NCI-H128 (cell line): ENCODE measurements around the gene UNC119B.

Experiments used
- DNase-seq: peaks from one replicate; lab custom pipeline; 2025; ENCODE audit not compliant: unreplicated experiment; lab: John Stamatoyannopoulos, UW

UNC119B gene

DNA sequence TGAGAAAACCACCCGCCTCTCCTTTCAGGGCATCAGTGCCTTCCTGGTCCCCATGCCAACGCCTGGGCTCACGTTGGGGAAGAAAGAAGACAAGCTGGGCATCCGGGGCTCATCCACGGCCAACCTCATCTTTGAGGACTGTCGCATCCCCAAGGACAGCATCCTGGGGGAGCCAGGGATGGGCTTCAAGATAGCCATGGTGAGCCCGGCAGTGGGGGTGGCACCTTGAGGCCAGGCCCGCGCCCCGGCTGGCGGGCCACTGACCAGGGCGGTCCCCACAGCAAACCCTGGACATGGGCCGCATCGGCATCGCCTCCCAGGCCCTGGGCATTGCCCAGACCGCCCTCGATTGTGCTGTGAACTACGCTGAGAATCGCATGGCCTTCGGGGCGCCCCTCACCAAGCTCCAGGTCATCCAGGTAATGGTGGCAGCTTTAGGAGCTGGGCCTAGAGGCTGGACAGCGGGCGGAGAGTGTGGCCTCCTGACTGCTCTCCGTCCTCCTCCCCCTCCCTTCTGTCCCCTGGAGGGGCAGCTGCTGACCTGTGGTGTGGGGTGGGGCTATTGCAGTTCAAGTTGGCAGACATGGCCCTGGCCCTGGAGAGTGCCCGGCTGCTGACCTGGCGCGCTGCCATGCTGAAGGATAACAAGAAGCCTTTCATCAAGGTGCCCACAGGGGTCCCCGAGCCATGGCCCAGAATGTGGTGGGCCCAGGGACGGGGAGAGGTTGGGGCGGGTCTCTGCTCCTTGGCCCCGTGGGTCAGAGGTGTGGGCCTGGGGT lies 28.2 kb downstream of the UNC119B start:
- DNase-seq: no peak

DNA sequence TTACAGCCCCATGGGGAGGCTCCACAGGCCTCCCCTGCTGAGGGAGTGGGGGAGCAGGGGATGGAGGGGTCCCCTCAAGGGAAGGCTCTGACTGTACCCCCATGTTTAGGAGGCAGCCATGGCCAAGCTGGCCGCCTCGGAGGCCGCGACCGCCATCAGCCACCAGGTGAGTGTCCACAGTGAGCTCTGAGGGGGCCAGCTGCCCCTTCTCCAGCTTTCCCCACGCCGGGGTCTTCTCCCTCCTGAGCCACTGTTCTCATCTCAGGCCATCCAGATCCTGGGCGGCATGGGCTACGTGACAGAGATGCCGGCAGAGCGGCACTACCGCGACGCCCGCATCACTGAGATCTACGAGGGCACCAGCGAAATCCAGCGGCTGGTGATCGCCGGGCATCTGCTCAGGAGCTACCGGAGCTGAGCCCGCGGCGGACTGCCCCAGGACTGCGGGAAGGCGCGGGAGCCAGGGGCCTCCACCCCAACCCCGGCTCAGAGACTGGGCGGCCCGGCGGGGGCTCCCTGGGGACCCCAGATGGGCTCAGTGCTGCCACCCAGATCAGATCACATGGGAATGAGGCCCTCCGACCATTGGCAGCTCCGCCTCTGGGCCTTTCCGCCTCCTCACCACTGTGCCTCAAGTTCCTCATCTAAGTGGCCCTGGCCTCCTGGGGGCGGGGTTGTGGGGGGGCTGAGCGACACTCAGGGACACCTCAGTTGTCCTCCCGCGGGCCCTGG lies 28.9 kb downstream of the UNC119B start:
- no peak for DNase-seq

DNA sequence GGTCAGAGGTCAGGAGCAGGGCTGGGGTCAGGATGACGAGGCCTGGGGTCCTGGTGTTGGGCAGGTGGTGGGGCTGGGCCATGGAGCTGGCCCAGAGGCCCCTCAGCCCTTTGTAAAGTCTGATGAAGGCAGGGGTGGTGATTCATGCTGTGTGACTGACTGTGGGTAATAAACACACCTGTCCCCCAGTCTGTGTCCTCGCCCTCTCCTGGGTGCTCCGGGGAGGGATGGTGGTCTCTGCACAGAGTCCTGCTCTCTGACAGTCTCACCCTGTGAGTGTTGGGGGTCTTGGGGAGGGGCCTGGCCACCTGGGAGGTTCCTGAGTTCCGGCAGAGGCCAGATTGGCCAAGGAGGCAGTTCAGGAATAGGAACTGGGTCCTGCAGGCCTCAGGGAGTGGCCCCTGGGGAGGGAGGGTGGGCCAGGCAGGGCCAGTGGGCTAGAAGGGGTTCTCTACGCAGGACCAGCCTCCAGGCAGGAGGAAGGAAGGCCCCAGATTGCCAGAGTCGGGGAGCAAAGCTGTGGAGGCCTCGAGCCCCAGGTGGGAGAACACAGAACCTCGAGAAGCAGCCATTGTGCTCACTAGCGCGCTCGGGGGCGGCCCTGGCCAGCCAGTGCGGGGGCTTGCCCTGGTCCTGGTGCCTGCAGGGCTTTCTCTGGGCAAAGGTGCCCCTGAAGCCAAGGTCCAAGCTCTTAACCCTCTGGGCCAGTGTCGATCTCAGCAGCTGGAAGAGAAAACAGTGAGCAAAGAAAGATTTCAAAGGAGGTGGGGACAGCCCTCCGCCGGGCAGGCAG lies 29.8 kb downstream of the UNC119B start:
- no peak for DNase-seq

DNA sequence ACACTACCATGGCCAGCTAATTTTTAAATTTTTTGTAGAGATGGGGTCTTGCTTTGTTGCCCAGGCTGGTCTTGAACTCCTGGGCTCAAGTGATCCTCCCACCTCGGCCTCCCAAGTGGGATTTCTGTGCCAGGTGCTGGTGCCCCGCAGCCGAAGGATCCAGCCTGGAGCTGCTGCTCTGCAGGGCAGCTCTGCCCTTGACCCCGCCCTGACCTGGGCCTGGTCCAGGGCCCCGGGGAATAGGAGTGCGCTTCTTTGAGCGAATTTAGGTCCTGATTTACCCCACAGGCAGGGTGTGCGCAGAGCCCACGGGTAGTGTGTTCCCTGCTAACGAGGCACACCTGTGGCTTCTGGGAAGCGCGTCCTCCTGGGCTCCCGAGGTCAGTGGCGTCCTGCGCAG lies 30.6 kb downstream of the UNC119B start:
- no peak for DNase-seq

DNA sequence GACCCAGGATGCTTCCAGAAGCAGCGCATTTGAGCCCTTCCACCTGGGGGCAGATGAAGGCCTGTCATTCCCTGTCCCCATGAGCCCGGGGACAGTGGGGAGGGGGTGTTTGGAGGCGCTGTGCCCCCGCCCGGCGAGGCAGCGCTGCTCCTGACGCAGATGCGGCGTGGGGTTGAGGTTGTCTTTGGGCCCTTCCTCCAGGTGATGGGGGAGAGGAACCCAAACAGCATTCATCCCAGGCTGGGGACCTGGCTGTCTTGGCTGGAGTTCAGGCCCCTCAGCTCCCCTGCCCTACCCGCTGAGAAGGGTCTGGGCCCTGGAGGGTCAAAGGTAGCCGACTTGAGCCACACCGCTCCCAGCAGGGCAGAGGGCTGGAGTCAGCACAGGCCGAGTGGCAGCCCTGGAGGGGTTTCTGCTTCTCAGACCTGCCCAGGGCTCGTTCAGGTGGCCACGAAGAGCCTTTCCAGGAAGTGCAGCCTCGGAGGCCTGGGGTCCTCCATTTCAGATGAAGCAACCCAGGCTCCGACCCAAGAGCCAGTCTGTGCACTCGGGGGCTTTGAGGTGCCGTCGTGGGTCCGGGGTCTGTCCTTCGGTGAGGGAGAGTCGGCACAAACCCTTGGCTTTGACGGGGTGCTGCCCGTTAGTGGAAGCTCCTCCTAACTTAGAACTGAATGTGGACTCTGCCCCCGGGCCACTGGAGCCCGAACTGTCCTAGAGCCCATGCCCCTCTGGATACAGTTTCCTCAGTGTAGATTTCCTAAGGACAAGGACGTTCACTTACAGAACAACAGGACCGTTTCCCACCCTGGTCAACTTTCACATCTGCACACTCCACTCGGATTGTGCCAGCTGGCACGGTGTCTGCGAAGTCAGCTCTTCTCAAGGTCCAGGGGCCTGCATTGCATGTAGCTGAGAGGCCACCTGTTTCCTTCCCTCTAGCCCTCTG lies 31.5 kb downstream of the UNC119B start:
- no peak for DNase-seq

DNA sequence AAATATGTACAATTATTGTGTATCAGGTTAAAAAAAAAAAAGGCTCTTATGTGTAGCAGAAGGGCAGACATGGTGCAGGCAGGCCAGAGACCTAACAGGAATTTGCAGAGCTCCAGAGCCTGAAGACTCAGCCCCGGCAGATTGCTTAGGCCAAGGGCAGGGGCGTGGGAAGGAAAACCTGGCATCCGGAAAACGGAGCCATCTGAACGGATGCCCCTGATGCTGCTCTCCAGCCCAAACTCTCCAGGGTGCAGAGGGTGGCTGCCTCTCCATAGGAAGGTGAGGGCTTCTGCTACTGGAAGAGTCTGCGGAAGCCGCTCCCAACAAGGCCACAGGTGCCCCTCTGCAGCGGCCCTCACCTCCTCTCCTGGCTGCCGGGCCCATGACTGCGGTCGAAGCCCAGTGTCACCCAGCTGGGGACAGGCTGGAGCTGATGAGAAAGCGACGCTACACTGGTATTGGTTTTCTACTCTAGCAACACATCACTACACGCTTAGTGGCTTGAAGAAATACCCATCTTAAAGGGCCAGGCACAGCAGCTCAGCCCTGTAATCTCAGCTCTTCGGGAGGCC lies 34.8 kb downstream of the UNC119B start:
- no peak for DNase-seq

DNA sequence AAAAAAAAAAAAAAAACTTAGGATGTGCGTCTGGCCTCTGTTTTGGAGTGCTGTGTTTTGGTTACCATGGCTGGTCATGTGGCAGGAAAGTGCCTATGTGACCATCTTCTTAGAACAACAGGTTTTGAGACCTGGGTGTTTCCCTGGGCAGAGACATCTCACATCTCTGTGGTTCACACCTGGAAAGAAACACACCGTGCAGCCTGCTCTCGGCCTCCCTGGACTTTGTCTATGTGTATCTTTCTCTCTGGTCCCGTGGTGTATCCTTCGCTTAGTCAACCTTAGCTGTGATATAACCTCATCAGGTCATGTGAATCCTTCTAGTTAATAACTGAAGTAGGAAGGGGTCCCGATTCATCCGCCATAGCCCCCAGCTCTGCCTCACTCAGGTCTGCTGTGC lies 38.0 kb downstream of the UNC119B start:
- DNase-seq: no peak

DNA sequence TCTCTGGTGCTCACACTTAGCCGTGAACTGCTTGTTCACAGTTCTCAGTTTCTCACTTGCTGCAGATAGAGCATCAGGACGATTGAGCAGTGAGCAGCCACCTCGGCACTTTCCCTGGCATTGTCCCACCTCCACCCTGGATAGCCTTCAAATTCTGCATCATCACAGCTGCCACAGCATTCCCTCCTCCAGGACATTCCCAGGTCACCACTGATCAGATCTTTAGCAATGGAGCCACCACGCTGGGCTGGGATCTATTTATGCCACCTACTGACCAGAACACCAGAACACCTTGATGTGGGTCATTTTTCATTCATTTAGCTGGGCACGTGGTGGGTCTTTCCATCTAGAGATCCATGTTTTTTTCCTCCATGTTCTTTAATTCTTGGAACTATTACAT lies 39.0 kb downstream of the UNC119B start:
- DNase-seq: no peak

DNA sequence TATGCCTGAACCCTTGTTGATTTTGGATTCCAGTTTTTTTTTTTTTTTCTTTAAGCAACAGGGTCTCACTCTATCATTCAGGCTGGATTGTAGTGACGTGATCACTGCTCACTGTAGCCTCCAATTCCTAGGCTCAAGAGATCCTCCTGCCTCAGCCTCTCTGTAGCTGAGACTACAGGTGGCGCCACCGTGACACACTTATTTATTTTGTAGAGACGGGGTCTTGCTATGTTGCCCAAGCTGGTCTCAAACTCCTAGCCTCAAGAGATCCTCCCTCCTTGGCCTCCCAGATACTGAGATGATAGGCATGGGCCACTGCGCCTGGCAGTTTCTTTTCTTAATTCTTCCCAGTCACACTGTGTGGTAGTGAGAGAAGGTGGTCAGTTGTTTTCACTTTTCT lies 40.5 kb downstream of the UNC119B start:
- DNase-seq: no peak

DNA sequence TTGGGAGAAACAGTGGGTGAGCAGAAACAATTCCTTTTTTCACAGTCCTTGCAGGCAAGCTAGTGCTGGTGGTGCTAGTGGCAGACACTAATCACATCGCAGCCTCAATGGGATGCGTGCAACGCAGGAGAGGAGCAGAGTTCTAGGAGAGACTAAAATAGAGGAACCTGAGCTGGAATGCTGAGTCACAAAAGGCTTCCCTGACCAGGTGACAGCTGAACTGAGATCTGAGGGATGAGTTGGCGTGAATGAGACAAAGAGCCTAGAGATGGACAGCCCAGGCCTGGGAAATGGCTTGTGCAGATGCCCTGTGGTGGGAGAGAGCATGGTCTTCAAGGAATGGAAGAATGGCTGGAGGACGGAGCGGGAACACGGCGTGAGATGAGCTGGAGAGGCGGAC lies 41.1 kb downstream of the UNC119B start:
- DNase-seq: no peak

DNA sequence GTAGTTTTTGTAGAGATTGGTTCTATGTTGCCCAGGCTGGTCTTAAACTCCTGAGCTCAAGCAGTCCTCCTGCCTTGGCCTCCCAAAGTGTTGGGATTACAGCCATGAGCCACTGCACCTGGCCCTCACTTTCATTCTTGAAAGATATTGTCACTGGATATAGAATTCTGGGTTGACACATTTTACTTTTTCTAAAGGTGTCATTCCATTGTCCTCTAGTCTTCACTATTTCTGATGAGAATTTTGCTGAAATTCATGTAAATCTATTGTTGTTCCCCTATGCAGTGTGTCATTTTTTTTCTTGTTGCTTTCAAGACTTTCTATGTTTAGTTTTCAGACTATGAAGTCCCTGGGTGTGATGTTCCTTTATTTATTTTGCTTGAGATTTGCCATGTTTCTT lies 44.5 kb downstream of the UNC119B start:
- DNase-seq: no peak

DNA sequence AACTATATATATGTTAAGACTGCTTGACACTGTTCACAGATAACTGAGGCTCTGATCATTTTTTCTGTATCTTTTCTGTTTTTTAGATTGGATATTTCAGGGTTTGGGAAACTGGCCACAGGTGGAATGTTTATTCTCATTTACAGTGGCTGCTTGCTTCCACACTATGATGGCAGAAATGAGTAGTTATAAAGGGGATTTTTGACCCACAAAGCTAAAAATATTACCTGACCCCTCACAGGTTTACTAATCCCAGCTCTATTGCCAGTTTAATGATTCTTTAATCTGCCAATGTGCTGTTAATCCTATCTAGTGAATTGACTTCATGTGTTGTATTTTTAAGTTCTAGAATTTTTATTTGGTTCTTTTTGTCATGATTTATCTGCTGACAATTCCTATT lies 45.0 kb downstream of the UNC119B start:
- DNase-seq: no peak

DNA sequence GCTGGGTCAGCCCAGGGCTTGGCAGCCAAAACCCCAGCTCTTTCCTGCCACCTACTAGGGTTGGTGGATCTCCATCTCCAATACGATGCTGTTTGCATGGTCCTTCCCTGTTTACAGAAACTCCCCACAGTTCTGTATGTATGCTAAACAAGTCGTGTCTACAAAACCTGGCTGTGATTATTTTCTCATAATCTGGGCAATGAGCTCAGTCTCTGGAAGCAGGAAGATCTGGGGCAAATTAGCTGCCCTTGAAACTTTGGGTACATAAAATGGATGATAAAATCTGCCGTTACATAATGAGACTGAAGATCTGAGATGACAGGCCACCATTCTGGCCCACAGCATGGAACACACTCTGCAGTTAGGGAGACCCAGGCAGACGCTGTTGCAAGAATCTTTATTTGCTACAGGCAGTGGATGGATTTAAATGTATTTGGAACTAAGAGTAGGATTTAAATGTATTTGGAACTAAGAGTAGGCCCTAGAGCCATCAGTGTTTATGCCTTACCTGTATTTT lies 47.0 kb downstream of the UNC119B start:
- no peak for DNase-seq

DNA sequence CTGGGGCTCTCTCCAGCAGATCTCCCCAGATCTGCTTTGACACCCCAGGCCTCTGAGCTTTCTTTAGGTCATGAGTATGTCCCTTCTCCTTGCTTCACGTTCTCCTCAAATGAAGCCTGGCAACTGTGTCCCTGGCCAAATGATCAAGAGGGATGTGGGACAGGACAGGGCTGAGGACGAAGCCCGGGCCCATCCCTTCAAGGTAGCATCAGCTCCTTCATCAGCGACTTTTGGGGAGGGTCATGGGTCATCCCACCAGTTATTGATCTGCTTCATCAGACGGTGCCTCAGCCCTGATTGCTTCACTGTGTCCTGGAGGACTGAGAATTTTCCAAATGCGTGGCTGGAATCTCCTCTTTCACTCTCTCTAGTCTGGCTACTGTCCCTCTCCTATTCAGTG lies 47.7 kb downstream of the UNC119B start:
- DNase-seq: no peak

DNA sequence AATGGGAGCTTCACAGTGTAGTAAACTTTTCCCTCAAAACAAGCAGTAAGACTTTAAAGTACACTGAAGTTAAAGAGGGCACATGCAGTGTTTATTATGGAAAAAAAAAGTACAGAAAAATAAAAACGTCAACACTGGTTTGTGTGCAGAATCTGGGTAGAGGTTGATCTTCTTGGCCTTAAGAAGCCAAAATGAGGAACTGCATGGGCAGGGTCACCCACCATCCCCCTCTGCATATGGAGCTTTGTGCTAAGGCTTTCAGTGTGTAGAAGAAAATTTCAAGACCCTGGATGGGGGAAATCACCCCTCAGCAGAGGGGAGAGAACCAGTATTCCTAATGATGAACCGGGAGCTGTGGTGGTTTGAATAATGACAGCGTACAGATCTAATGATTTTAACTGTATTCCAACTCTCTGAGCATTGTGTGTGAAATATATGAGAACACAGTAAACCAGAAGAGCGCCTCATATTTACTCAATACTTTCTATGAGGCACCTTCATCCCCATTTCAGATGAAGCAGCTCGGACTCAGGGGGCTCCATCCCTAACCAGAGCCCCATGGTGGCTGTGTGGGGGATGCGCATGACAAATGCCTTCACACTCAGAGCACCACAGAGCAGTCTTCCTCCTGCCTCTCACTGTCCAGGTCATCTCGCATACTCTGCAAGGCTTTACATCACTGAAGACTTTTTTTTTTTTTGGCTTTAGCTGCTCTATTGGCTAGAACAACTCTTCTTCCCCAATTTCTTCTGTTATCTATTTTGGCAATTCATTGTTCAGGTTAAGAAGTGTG lies 48.7 kb downstream of the UNC119B start:
- DNase-seq: no peak

DNA sequence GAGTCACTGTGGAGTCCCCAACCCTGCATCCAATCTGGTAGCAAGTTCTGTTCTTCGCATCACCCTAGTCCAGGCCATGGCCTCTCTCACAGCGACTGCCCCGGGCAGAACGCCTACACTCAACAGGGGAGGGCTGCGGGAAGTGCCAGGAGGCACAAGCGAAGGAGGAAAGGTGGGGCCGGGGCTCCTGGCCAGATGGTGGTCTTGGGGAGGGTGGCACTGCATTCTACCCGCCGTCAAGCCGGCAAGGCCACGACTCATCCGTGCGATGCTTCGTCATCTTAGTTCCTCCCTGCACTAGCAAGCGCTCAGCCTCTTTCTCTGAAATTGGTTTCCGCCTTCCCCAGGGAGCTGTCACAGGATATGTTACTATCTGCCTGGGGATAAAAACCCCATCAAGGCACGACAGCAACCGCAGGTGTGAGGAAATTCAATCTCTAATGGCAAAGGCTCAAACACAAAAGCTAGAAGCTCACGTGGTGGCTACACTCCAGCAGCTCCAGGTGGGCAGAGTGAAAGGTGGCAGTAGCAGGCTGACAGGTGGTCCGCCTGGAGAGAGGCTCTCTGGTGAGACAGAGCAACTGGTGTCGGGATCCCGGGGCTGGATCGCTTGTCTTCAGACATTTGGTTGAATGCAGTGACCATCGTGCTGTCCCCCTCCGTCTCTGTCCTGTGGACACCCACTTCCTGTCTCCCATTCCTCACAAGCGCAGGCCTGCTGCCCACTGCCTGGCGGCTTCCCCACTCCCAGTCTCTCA lies 49.5 kb downstream of the UNC119B start:
- peak; percentile 96 for DNase-seq

DNA sequence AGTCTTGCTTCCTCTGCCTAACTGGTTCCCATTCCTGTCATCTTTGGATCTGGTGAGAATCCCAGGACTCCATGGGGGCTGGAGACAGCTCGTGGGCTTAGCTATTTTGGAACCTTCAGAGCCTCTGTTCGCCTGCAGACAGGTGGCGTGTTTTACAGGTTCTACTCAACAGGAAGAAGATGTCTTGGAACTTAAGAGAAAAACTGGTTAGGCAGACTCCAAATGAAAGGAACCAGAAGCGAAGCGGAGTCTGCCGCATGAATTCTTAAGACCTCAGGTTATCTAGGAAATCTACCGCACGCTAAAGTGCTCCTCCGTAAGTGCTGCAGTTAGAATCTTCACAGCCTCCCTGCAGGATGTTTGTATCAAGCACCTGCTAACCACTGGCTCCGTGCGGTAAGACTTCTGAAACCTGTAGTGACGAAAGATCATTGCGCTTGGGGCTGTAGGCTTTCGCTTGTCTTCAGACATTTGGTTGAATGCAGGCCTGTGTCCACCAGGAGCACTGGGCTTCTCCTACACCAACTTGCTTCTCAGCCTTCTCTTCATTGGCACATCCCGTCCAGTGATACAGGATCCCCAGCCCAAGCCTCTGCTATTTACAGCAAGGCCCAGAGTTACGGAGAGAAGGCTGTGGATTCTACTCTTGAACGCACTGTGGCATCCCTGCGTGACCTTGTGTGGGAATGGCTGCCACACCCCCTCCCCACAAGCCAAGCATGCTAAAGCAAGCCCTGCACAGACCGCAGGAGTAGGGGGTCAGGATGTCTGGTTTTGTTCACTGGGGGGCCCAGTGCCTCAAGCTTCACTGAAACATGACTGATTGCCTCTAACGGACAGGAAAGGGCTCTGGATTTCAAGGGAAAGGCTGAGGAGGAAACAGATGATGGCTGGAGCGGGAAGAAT lies 50.3 kb downstream of the UNC119B start:
- DNase-seq: no peak

DNA sequence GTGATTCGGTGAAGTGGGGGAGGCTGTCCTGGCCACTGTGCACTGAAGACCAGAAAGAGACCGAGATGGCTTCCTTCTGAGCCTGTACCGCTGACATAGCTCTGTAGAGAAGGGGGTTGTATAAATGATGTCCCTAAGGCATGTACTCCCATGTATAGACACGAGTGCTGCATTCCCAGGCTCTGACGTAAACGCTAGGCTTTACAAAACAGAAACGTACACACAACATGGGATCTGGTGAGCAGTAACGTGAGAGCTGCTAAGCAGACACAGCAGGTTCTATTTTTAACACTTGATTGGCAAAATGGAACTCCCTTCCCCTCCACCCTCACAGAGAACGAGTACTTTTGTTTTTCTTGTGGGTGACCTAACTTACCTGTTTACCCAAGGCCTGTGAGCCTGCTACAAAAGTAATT lies 51.3 kb downstream of the UNC119B start:
- peak; percentile 37 for DNase-seq
